B cell (primary cell): ENCODE measurements around the gene MED12L. TPM values are rescaled to one million over a fixed set of nuclear protein-coding genes. Genes with fewer than 3 reads are reported as not detected.

ENCODE experiments used
- ATAC-seq: fragments of 200-7000 bp; cut with Tn5 transposase; one replicate; pipeline ENCODE4 v1.10.0; 2021; ENCODE audit warnings: low read depth, mild to moderate bottlenecking, moderate number of reproducible peaks, moderate library complexity
- CTCF ChIA-PET: fragments of 350-600 bp; sonication (Branson Sonifier 250); formaldehyde crosslinking; loops from one replicate; lab custom pipeline; 2021; ENCODE audit warnings: antibody characterized with exemption, inconsistent platforms; lab: Charles Lee
- POLR2A ChIA-PET: fragments of 350-600 bp; sonication (Branson Sonifier 250); formaldehyde crosslinking; loops from one replicate; lab custom pipeline; 2021; ENCODE audit warnings: antibody characterized with exemption; lab: Charles Lee
- DNase-seq: peaks from one replicate; pipeline ENCODE4 v3.0.0; 2013
- H2AFZ ChIP-seq: 2 replicates; pipeline ENCODE4 v1.6.1; 2012; ENCODE audit warnings: mild to moderate bottlenecking, low read depth, low read length; ENCODE audit not compliant: insufficient read depth, poor library complexity, severe bottlenecking
- H3K27ac ChIP-seq, 2 donors: 1 replicate in 1 of 2; 2 replicates in 1 of 2; pipeline ENCODE4 v1.5.1; 2012 to 2013; ENCODE audit warnings: low read length in 2 of 2, mild to moderate bottlenecking in 2 of 2, moderate library complexity in 1 of 2
- H3K27me3 ChIP-seq, 4 experiments: fragments of 200-600 bp in 1 of 4; sonication (generic) in 1 of 4; replicated peaks in 1 of 4; 1 replicate in 2 of 4; 2 replicates in 2 of 4; pipeline versions ENCODE4 v1.6.1 to v1.7.0; 2013 to 2016; ENCODE audit warnings: low read length in 3 of 4, mild to moderate bottlenecking in 2 of 4, mixed read lengths in 1 of 4, moderate library complexity in 1 of 4; ENCODE audit not compliant: insufficient read depth in 4 of 4, control insufficient read depth in 3 of 4; ENCODE audit errors: control extremely low read depth in 1 of 4
- H3K36me3 ChIP-seq, 2 experiments: replicated peaks in 1 of 2; 1 replicate in 1 of 2; 2 replicates in 1 of 2; pipeline versions ENCODE4 v1.6.1 to v1.7.1; 2013; ENCODE audit warnings: low read length in 1 of 2; ENCODE audit not compliant: insufficient read depth in 2 of 2, control insufficient read depth in 1 of 2; ENCODE audit errors: control extremely low read depth in 1 of 2, extremely low read depth in 1 of 2
- H3K4me1 ChIP-seq, 2 donors: fragments of 200-600 bp in 1 of 2; sonication (generic) in 1 of 2; 1 replicate in 1 of 2; 2 replicates in 1 of 2; pipeline versions ENCODE4 v1.5.1 to v1.6.1; 2013 to 2017; ENCODE audit warnings: low read length in 2 of 2; ENCODE audit not compliant: control insufficient read depth in 2 of 2, insufficient read depth in 2 of 2
- H3K4me2 ChIP-seq: replicated peaks from 2 replicates; pipeline ENCODE3; 2012; ENCODE audit warnings: mild to moderate bottlenecking, low read depth, low read length; ENCODE audit not compliant: poor library complexity, severe bottlenecking
- H3K4me3 ChIP-seq, 5 experiments: fragments of 200-600 bp in 1 of 5; sonication (generic) in 1 of 5; 1 replicate in 3 of 5; 2 replicates in 2 of 5; pipeline versions ENCODE4 v1.5.1 to v1.7.0; 2011 to 2016; ENCODE audit warnings: low read length in 4 of 5, mild to moderate bottlenecking in 4 of 5, low read depth in 2 of 5, control low read depth in 1 of 5, moderate library complexity in 1 of 5; ENCODE audit not compliant: insufficient read depth in 1 of 5; ENCODE audit errors: control extremely low read depth in 1 of 5, extremely low read depth in 1 of 5
- H3K79me2 ChIP-seq: fragments of 200-600 bp; sonication (generic); one replicate; pipeline ENCODE4 v1.6.0; 2016; ENCODE audit warnings: low read length; ENCODE audit not compliant: control insufficient read depth, insufficient read depth
- H3K9ac ChIP-seq: fragments of 200-600 bp; sonication (generic); 2 replicates; pipeline ENCODE4 v1.6.1; 2017; ENCODE audit warnings: mild to moderate bottlenecking, low read length, moderate library complexity
- H3K9me3 ChIP-seq, 3 donors: one replicate each; pipeline versions ENCODE4 v1.6.1 to v1.7.1; 2013; ENCODE audit warnings: low read length in 2 of 3; ENCODE audit not compliant: control insufficient read depth in 2 of 3, insufficient read depth in 1 of 3; ENCODE audit errors: control extremely low read depth in 1 of 3
- H4K20me1 ChIP-seq: 2 replicates; pipeline ENCODE4 v1.6.0; 2012; ENCODE audit warnings: mild to moderate bottlenecking, low read length; ENCODE audit not compliant: insufficient read depth, control insufficient read depth, poor library complexity, severe bottlenecking
- H3K27ac Mint-ChIP-seq: one replicate; pipeline ENCODE4 v1.8.0; 2021; ENCODE audit warnings: mixed read lengths
- H3K27me3 Mint-ChIP-seq: one replicate; pipeline ENCODE4 v1.8.0; 2021; ENCODE audit warnings: mixed read lengths
- H3K4me1 Mint-ChIP-seq: one replicate; pipeline ENCODE4 v1.8.0; 2021; ENCODE audit warnings: mixed read lengths
- H3K4me3 Mint-ChIP-seq: one replicate; pipeline ENCODE4 v1.8.0; 2021; ENCODE audit warnings: mixed read lengths
- H3K9me3 Mint-ChIP-seq: one replicate; pipeline ENCODE4 v1.8.0; 2022; ENCODE audit warnings: mixed read lengths; ENCODE audit not compliant: insufficient read depth
- CTCF ChIP-seq: fragments of 200-600 bp; IDR thresholded peaks from one replicate; pipeline ENCODE4 v1.8.0; 2022; ENCODE audit warnings: antibody characterized with exemption, mild to moderate bottlenecking
- EZH2 ChIP-seq: IDR thresholded peaks from 2 replicates; pipeline ENCODE4 v1.6.1; 2012; ENCODE audit warnings: borderline replicate concordance, low read depth, mild to moderate bottlenecking, moderate library complexity, low read length; ENCODE audit not compliant: insufficient read depth, poor library complexity, severe bottlenecking
- WGBS: methylation state at CpG from one replicate; pipeline ENCODE4 v1.1.5; 2013; ENCODE audit warnings: missing lambda C conversion rate; ENCODE audit not compliant: insufficient coverage; 5-methylcytosine and 5-hydroxymethylcytosine counted together
- intact Hi-C: fragments of 100-400 bp; cut with micrococcal nuclease; formaldehyde crosslinking; loops from one replicate; pipeline ENCODE4 v1.10.0; 2022
- polyA plus RNA-seq: library from polyadenylated mRNA; depleted of rRNA; stranded (reverse); fragments of >200 nt; gene quantifications from 2 replicates; pipeline ENCODE4 v1.2.3, GENCODE V29; 2012
- total RNA-seq, 2 donors: library from RNA; stranded (reverse); fragments of 120-200 nt in 1 of 2; gene quantifications; 1 replicate in 1 of 2; 2 replicates in 1 of 2; pipeline versions ENCODE4 v1.2.3 to v1.2.4, GENCODE V29; 2013 to 2022

Gene MED12L
- total and polyA plus RNA-seq, 2 donors (not counting 1 experiment from before 2014, with no cell fraction given): 0.07 to 0.30 TPM

- no CpG with 5 or more reads among the region's 2 CpGs for WGBS
- no peaks in the 10 kb centered on the region for H3K9me3 Mint-ChIP-seq
- CTCF ChIA-PET: no interaction called here
Measured at GRCh38 chr3:151315136-151315535, 229.7 kb downstream of the MED12L start.

GRCh38 chr3:151315846-151316245 is 230.4 kb downstream of the MED12L start:
- Mint-ChIP-seq H3K9me3 (no peaks in the 10 kb centered on the region), H3K27ac (no peak overlapping the region)
- WGBS: no CpG with 5 or more reads among the region's 2 CpGs

More at GRCh38 chr3:151315136-151315535, 229.7 kb downstream of the MED12L start:
- no peaks in the 10 kb centered on the region for H3K27me3 ChIP-seq
- TF ChIP-seq EZH2 (no peak), CTCF (no peak)
- no peaks in the 10 kb centered on the region for H3K36me3 ChIP-seq
- H4K20me1 ChIP-seq: no peaks in the 10 kb centered on the region
- H3K4me2 ChIP-seq: no peak overlapping the region
- Mint-ChIP-seq H3K27ac (no peak overlapping the region), H3K4me3 (no peak overlapping the region), H3K27me3 (no peaks in the 10 kb centered on the region), H3K4me1 (no peaks in the 10 kb centered on the region)
- H3K4me1 ChIP-seq: no peaks in the 10 kb centered on the region
- H3K9ac ChIP-seq: no peak overlapping the region
- no peaks in the 10 kb centered on the region for H3K79me2 ChIP-seq
- DNase-seq (no peak), ATAC-seq (no peak)
- no peak overlapping the region for H2AFZ ChIP-seq
- no peaks in the 10 kb centered on the region for H3K9me3 ChIP-seq
- intact Hi-C loops: no loop called here
- H3K27ac ChIP-seq: no peak overlapping the region
- H3K4me3 ChIP-seq: no peak overlapping the region
- POLR2A ChIA-PET: no interaction called here

More at GRCh38 chr3:151315846-151316245, 230.4 kb downstream of the MED12L start:
- DNase-seq (no peak), ATAC-seq (no peak)
- H3K27ac ChIP-seq: no peak overlapping the region
- intact Hi-C loops: no loop called here
- Mint-ChIP-seq H3K27me3 (no peaks in the 10 kb centered on the region), H3K4me1 (no peaks in the 10 kb centered on the region), H3K4me3 (no peak overlapping the region)
- H3K79me2 ChIP-seq: no peaks in the 10 kb centered on the region
- no peaks in the 10 kb centered on the region for H4K20me1 ChIP-seq
- H2AFZ ChIP-seq: no peak overlapping the region
- H3K27me3 ChIP-seq: no peaks in the 10 kb centered on the region
- no peak for TF ChIP-seq EZH2
- no peak for TF ChIP-seq CTCF
- POLR2A ChIA-PET: no interaction called here
- no peak overlapping the region for H3K4me3 ChIP-seq
- H3K36me3 ChIP-seq: no peaks in the 10 kb centered on the region
- no peaks in the 10 kb centered on the region for H3K9me3 ChIP-seq
- H3K9ac ChIP-seq: no peak overlapping the region
- no peak overlapping the region for H3K4me2 ChIP-seq
- CTCF ChIA-PET: interaction anchor here (1.0 kb wide), 1 partner anchor 11 kb away, joined by 3 read pairs; no protein-coding TSS in a partner anchor
- H3K4me1 ChIP-seq: no peaks in the 10 kb centered on the region
